GM12891 (cell line): Measurements from ENCODE around the gene THSD7B.

Experiments
- POLR2A ChIP-seq: IDR thresholded peaks from 2 replicates; pipeline ENCODE4 v1.6.1; 2011; ENCODE audit warnings: low read depth, low read length, control low read depth
- POLR2AphosphoS5 ChIP-seq: IDR thresholded peaks from 2 replicates; pipeline ENCODE4 v1.6.1; 2011; ENCODE audit warnings: low read depth, low read length, control low read depth

DNA sequence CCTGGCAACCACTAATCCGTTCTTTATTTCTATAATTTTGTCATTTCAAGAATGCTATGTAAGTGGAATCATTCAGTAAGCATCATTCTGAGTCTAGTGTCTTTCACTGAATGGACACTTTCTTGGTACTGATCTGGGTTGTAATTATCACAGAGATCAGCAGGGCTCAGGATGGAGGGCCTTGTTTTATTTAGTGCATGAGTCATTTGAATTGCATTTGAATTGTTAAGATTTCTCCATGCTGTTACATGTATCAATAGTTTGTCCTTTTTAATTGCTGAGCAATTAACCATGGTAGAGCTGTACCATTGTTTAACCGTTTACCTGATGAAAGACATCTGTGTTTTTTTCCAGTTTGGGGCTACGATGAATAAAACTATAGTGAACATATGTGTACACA is 256.4 kb downstream of the THSD7B start:
- TF ChIP-seq POLR2A (no peak), POLR2AphosphoS5 (no peak)
